ENCODE results near the gene ANKRD33B. TPM values are rescaled to one million over a fixed set of nuclear protein-coding genes. Genes with fewer than 3 reads are reported as not detected.

The ANKRD33B gene
- total RNA-seq, 1 experiment from 2014 or later = 10.9 TPM

DNA sequence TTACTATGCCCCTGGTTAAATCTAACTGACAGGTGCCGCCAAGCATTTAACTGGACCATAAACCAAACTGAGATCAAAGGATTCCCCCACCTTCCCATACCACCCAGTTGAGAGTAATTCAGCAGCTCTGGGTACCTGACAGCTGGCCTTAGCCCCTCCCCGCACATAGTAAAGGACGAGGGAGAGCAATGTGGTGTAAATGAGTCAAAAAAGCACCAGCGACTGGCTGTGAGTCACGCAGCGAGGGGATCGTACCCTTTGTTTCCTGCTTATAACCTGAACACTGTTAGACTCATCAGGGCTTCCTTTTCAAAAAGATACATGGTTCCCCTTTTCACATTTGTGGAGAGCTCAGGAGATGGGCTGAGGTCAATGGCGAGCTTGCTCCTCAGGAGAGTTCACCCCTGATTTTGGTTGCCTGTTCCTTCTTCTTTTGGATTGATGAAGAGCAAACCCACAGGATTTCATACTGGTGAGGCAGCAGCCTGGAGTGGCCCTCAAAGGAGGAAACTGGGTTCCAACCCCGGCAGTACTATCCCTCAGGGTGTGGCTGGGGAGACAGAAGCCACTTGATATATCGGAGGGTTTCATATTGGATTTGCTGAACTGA lies 71.5 kb downstream of the ANKRD33B start:
- Histone ChIP-seq H3K9me3 (ENCODE audit: control insufficient read depth in 1 of 2, insufficient read depth in 1 of 2, low read depth in 1 of 2, low read length in 2 of 2) (no peaks in the 10 kb centered on the region; a peak in 1 of 4 replicates), H3K9me2 (ENCODE audit: insufficient read depth) (no peaks in the 10 kb centered on the region), H3K36me3 (ENCODE audit: control insufficient read depth in 1 of 2, insufficient read depth in 2 of 2, low read length in 2 of 2) (peaks cover 0 to 6% of the 10 kb centered on the region in 2 experiments; a peak in 1 of 4 replicates), H2AFZ (ENCODE audit: low read depth, low read length, poor library complexity, severe bottlenecking) (no peak overlapping the region), H3K4me2 (ENCODE audit: low read length) (peak overlapping the region; percentile 57), H3K27me3 (ENCODE audit: insufficient read depth, low read length) (no peaks in the 10 kb centered on the region), H3K27ac (ENCODE audit: low read depth, low read length) (no peak overlapping the region), H4K20me1 (ENCODE audit: insufficient read depth) (no peaks in the 10 kb centered on the region), H3K79me2 (ENCODE audit: insufficient read depth, low read length) (peaks cover 48% of the 10 kb centered on the region; the same call in 1 of the 2 replicates), H3K4me3 (replicated peaks in 1 of 2; ENCODE audit: low read depth in 1 of 2, low read length in 2 of 2) (0 out of 4 replicates have a peak overlapping the region, but pooled peaks of 1 of the 2 experiments have one; percentile 10), H3K4me1 (ENCODE audit: control insufficient read depth in 1 of 2, insufficient read depth in 2 of 2, low read length in 2 of 2) (peaks cover 9 to 55% of the 10 kb centered on the region in 2 experiments), H3K9ac (ENCODE audit: low read length) (peak overlapping the region; percentile 4; the same call in 1 of the 2 replicates)
- CTCF ChIA-PET = no interaction called here
- ATAC-seq (peak; percentile 47; the same call in 1 of the 2 replicates), DNase-seq (ENCODE audit: low read depth, low spot score) (peak; percentile 10)
- intact Hi-C loops (cut with micrococcal nuclease) = no loop called here
- no TSS peak for BruUV-seq (replicated peaks)
- TF ChIP-seq FOSL1 (IDR thresholded peaks at IDR 0.05; ENCODE audit: low read depth) = no peak; the same call in 1 of the 2 replicates
- no peak for TF ChIP-seq RAD21 (IDR thresholded peaks at IDR 0.05; ENCODE audit: low read depth)
- TF ChIP-seq TCF7L2 (IDR thresholded peaks at IDR 0.05; ENCODE audit: borderline replicate concordance, extremely low read depth, insufficient read depth, insufficient read length) = no peak
- TF ChIP-seq JUND (IDR thresholded peaks at IDR 0.05) = no peak
- no peak for TF ChIP-seq SRF (IDR thresholded peaks at IDR 0.05; ENCODE audit: low read depth)
- no peak for TF ChIP-seq YY1 (IDR thresholded peaks at IDR 0.05; ENCODE audit: extremely low read depth, insufficient replicate concordance, low read depth, low read length)
- no peak for TF ChIP-seq SP1 (IDR thresholded peaks at IDR 0.05; ENCODE audit: low read depth)
- TF ChIP-seq ELF1 (IDR thresholded peaks at IDR 0.05; ENCODE audit: borderline replicate concordance, low read depth) = no peak
- TF ChIP-seq, protein P1, sequence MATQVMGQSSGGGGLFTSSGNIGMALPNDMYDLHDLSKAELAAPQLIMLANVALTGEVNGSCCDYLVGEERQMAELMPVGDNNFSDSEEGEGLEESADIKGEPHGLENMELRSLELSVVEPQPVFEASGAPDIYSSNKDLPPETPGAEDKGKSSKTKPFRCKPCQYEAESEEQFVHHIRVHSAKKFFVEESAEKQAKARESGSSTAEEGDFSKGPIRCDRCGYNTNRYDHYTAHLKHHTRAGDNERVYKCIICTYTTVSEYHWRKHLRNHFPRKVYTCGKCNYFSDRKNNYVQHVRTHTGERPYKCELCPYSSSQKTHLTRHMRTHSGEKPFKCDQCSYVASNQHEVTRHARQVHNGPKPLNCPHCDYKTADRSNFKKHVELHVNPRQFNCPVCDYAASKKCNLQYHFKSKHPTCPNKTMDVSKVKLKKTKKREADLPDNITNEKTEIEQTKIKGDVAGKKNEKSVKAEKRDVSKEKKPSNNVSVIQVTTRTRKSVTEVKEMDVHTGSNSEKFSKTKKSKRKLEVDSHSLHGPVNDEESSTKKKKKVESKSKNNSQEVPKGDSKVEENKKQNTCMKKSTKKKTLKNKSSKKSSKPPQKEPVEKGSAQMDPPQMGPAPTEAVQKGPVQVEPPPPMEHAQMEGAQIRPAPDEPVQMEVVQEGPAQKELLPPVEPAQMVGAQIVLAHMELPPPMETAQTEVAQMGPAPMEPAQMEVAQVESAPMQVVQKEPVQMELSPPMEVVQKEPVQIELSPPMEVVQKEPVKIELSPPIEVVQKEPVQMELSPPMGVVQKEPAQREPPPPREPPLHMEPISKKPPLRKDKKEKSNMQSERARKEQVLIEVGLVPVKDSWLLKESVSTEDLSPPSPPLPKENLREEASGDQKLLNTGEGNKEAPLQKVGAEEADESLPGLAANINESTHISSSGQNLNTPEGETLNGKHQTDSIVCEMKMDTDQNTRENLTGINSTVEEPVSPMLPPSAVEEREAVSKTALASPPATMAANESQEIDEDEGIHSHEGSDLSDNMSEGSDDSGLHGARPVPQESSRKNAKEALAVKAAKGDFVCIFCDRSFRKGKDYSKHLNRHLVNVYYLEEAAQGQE (IDR thresholded peaks at IDR 0.05; ENCODE audit: low read depth) = no peak
- no peak for TF ChIP-seq ZNF274 (IDR thresholded peaks at IDR 0.05; ENCODE audit: low read depth, low read length)
- RAD21 ChIA-PET (ENCODE audit: low non-redundant PET in 1 of 2, low total read pairs in 2 of 2, uncharacterized antibody in 2 of 2, unreplicated experiment in 2 of 2) = no interaction called here
- POLR2A ChIA-PET = no interaction called here

All from HCT116 (cell line).